T-helper 22 cell (primary cell): ENCODE data around the gene ZNF343.
"Not testable (repeated sequence)": the region's sequence is repeated elsewhere in the genome, so short reads cannot be mapped to it uniquely, and the experiment has no call there.

Source experiments
- DNase-seq: peaks from one replicate; pipeline ENCODE4 v3.0.0-alpha.2; 2020; ENCODE audit warnings: low read depth

The ZNF343 gene

DNA sequence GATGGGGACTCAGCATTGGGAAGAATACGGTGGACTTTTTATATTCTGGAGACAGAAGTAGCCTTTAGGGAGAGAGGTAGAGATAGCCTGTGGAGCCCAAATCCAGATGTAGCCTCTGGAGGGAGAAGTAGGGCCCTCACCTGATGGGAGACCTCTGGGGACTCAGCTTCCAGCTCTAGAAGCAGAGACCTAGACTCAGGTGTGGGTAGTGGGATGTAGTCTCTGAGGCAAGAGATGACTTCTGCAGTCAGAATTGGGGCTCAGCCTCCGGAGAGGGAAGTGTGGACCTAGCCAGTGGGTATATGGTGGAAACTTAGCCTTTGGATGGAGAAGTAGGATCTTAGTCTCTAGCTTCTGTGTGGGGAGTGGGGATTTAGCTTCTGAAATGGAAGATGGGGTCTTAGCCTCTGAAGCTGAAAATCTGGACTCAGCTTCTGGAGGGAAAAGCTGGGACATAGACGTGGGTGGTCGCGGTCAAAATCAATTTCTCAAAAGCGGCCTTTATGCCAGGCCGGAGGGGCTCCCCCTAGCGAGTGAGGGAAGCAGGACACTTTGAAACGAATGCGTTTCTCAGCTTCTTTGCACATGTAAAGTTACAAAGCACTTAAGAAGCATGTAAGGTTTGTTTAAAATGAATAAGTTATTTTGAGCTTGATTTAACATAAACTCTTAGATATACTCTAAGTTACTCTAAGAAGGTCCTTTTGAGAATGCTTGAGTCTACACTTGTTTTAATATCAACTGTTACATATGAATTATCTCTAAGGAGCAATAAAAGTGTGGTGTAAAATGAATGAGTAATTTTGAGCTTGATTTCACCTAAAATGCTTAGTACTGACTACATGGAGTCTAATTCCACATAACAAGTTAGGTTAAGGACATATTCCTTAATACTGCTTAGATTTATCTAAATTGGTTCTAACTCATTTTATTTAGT is 12.9 kb upstream of the ZNF343 start:
- no peak for DNase-seq

DNA sequence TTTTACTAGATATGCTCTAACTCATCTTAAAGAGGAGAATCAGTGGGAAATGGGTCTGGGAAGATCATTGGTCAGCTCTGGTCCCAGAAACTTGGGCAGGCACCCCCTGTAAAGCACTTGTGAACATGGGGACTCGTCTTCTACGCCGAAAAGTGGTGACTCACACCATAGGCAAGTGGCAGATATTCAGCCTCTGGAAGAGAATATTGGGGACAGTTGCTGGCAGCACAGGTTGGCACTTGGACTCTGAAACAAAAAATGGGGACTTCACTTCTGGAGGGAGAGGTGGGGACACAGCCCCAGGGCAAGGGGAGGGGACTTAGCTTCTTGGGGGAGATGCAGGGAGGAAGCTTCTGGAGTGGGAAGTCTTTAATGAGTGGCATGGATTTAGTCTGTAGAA is 11.9 kb upstream of the ZNF343 start:
- DNase-seq = no peak

DNA sequence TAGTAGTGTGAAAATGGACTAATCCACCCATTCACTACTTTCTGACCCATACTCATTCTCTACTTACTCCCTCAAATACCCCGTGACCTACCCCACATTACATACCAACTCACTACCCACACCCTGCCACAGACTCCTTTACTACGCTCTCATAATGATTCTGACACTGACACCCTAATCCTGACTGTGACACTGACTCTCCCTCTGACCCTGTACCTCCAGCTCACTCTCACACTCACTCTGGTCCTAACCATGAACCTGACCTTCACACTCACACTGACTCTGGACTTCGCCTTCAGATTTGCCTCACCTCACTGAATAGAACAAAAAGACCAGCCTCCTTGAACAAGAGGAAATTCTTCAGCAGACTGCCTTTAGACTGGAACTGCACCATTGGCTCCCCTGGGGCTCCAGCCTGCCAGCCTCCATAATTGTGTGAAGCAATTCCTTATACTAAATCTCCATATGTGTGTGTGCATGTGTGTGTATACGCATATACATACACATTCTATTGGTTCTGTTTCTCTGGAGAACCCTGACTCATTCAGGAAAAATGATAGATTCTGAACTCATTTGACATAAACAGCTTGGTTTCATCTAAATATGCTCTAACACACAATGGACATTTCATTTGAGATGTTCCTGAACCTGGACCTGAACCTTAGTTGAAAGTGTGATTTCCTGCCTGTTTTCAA is 10.5 kb upstream of the ZNF343 start:
- no peak for DNase-seq

DNA sequence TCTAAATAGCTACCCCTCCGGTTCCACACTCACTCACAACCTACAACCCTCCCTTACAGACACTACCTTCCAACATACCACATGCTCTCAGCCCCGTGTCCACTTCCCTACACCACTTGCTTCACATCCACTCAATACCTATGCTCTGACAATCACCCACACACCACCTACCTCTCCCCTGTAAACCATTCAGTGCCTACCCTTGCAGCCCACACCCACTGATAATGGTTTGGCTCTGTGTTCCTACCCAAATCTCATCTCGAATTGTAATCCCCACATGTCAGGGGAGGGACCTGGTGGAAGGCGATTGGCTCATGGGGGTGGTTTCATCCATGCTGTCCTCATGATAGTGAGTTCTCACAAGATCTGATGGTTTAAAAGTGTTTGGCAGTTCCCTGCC is 9.8 kb upstream of the ZNF343 start:
- DNase-seq = no peak

DNA sequence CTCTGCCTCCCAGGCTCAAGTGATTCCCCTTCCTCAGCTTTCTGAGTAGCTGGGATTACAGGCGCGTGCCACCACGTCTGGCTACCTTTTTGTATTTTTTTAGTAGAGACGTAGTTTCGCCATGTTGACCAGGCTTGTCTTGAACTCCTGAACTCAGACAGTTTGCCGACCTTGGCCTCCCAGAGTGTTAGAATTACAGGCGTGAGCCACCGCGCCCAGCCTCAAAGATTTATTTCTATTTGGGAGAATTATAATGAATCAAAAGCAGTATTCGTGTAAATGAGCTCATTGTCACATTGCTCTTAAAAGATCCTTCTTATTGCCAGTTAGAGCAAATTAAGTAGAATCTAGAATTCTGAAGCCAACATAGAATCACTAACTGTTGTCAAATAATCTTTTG is 9.4 kb upstream of the ZNF343 start:
- DNase-seq = no peak

DNA sequence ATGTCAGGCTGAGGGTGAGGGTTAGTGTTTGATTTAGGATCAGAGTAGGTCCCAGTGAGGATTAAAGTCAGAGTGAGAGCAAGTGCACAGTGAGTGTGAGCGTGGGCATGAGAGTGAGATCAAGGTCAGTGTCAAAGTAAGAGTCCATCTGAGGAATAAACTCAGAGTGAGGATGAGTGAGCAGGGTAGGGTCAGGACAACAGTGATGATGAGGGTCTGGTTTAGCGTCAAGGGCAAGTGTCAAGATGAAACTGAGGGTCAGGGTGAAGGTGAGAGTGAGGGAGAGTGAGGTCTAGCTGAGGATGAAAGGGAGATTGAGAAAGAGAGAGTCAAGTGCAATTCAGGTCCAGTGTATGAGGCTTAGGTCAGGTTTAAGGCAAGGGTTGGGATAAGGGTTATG is 7.7 kb upstream of the ZNF343 start:
- DNase-seq = no peak

DNA sequence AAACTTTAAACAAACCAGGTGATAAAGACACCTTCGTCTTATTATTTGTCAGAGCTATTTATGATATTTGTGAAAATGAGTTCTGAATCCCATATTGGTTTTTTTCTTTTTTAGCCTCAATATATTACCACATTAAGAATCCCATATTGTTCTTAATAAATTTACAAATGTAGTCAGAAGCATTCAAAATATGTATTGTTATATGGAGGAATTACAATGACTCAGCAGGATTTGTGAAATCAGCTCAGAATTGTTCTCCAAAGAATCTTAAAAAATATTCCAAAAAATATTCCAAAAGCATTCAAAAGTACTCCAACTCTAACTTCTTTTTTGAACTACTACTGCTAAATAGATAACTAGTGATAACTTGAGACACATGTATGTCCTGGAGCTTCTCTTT is 6.5 kb upstream of the ZNF343 start:
- DNase-seq = no peak

DNA sequence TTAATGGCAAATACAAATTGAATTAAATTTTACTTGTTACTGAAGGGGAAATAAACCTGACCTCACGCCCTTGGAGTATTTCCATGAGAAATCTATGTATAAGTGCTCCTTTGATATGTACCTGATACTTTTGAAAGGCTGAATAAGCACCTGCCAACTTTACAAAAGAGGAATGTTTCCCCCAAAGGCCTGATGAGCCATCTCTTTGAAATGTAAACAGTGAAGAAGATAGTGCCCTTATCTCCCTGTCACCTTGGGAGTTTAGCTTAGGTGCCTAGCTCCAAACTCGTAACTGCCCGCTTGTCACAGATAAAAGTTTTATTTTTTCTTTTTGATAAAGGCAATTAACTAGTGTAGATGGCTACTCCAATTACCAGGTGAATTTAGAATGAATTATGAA is 1.1 kb upstream of the ZNF343 start:
- no peak for DNase-seq

DNA sequence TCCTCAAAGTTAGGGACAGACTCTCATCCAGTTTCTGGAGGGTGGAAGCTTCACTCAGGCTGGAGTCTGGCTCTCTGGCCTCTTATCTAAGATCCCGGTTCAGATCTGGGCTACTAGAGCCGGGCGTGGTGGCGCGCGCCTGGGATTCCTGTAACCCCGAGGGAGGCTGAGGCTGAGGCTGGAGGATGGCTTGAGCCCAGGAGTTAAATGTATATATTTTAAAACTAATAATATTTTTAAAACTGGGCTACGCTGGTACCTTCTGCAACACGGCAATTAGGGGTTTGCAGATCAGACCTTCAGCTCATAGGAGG is 710 bp upstream of the ZNF343 start:
- no peak for DNase-seq

DNA sequence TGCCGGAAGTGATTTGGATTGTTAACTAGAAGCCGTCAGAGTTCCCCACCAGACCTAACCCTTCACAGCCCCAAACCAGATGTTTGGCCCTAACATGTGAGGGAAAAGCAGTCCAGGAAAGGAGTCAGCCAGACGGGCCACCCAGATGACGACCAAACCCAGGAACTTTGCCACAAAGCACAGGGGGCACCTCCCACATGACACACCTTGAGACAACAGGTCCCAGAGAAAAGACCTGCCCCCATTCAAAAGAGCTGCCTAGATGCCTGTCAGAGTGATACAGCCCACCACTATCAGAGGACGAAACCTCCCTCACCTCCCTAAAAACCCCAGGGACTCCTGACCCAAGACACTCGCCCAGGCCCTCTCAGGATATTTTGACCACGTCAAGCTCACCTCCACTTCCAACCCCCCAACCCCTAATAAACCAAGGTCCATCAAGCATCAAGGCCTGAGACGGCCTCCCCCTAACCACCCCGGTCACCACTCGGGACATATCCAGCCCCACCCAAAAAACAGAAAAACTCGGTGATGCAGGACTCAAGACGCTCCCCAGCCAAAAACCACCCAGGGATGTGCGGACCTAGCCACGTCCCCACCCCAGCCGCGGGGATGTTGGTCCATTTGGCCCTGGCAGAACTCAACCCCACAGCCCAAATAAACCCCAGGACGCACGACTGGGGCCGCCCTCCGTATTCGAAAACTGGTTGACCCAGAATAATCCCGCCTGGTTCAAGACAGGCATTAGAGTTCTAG is 662 bp downstream of the ZNF343 start:
- DNase-seq = no peak

DNA sequence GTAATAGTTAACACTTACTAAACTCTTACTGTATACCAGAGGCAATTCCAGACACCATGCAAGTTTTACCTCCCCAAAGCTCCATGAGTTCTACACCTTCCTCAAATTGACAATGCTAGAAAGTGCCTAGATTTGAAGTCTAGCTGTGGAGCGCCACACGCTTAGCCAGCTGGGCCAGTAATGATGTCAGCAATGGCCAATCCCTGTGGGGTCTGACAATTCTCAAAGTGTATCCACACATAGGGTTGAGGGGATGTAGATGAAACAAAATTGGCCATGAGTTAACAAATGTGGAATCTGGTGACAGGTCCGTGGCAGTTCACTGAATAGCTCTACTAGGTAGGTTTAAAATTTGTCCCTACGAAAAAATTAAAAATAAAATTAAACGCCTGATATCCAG is 1.3 kb downstream of the ZNF343 start:
- DNase-seq = no peak

DNA sequence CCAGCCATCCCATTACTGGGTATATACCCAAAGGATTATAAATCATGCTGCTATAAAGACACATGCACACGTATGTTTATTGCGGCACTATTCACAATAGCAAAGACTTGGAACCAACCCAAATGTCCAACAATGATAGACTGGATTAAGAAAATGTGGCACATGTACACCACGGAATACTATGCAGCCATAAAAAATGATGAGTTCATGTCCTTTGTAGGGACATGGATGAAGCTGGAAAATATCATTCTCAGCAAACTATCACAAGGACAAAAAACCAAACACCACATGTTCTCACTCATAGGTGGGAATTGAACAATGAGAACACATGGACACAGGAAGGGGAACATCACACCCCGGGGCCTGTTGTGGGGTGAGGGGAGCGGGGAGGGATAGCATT is 2.3 kb downstream of the ZNF343 start:
- DNase-seq = not testable (repeated sequence)

DNA sequence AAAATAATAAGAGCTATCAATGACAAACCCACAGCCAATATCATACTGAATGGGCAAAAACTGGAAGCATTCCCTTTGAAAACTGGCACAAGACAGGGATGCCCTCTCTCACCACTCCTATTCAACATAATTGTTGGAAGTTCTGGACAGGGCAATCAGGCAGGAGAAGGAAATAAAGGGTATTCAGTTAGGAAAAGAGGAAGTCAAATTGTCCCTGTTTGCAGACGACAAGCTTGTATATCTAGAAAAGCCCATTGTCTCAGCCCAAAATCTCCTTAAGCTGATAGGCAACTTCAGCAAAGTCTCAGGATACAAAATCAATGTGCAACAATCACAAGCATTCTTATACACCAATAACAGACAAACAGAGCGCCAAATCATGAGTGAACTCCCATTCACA is 3.9 kb downstream of the ZNF343 start:
- DNase-seq = not testable (repeated sequence)

DNA sequence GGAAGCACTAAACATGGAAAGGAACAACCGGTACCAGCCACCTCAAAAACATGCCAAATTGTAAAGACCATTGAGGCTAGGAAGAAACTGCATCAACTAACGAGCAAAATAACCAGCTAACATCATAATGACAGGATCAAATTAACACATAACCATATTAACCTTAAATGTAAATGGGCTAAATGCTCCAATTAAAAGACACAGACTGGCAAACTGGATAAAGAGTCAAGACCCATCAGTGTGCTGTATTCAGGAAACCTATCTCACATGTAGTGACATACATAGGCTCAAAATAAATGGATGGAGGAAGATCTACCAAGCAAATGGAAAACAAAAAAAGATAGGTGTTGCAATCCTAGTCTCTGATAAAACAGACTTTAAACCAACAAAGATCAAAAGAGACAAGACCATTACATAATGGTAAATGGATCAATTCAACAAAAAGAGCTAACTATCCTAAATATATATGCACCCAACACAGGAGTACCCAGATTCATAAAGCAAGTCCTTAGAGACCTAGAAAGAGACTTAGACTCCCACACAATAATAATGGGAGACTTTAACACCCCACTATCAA is 5.8 kb downstream of the ZNF343 start:
- not testable (repeated sequence) for DNase-seq

DNA sequence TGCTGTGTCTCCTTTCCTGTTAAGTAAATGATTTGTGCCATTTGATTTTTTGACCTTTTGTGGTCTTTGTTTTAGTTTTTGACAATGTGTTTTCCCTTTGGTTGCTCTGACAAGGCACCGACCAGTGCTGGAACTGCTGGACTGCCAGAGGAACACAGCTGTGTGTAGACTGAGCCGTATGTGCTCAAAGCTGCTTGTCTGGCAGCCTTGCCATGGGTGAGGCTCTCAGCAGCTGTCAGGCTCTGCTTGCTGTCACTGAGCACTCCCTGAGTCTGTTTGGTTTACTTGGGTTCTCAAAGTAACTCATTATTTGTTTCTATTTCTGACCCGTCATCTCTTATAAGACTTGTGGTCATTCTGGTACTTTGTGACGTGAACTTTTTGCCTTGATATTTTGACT is 23.1 kb downstream of the ZNF343 start:
- DNase-seq = no peak

DNA sequence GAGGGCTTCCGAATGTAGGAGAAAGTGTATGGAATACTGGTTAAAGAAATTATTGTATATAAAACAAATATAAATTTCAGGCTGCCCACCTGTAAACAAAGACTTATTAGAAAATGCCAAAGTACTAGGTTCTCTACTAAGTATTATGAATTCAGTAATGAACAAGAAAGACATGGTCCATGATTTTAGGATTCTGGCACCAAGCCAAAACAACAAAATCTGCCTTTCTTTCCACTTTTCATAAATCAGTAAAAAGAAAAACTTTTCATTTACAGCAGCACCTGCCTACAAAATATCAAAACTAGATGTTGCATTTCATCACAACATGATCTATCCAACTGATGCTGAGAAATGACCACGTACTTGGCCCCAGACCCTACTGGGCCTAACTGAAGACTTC is 23.6 kb downstream of the ZNF343 start:
- DNase-seq = no peak

DNA sequence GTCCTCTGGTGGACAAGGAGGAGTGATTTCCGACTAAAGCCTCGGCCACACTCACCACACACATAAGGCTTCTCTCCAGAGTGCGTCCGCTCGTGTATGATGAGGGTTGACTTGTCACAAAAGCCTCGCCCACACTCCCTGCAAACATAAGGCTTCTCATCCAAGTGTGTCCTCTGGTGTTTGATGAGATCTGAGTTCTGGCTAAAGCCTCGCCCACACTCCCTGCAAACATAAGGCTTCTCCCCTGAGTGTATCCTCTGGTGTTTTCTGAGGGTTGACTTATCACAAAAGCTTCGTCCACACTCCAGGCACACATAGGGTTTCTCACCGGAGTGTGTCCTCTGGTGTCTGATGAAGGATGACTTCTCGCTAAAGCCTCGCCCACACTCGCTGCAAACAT is 25.2 kb downstream of the ZNF343 start:
- DNase-seq = no peak

DNA sequence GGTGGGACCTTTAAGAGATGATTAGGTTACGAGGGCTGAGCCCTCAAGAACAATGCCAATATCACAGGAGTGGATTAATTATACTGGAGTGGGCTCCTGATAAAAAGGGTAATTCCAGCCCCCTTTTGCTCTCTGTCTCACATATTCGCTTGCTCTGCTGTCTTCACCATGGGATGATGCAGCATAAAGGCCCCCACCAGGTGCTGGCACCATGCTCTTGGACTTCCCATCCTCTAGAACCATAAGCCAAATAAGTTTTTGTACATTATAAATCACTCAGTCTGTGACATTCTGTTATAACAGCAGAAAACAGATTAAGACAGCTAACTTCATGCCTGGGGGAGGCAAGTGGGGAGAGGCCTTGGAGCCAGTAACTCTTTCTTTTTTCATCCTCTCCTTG is 28.3 kb downstream of the ZNF343 start:
- DNase-seq = no peak

DNA sequence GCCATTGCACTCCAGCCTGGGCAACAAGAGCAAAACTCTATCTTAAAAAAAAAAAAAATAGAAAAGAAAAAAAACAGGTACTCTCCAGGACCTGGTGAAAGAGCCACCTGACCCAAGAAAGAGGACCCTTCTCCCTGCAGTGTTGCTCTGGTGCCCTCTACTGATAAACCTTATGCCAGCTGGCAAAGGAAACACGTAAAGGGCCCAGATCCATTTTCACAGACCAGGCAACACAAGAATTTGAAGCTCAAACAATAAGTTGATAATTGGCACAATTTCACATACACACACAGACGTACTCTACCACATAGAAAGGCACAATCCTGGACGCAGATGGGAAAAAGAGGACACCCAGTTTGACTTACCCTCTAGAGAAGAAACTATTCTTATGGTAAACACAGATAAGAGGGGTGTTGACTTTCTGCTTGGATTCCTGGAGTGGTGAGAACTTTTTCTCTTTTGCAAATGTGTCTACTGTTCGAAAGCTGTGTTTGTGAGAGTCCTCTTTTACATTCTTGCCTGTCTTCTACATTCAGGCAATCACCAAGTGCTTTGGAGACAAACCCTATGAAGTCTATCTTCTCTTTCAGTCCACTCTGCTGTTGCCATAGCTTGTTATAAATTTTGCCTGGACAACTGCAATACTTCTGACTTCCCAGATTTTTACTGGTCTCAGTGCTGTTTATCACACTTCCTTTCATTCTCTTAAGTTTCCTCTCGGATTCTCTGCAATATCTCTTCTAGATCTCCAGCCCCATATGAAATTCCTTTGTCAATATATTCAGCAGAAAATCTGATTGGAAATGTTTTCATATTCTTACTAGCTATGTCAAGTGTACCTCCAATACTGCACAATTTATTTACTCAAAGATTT is 31.7 kb downstream of the ZNF343 start:
- no peak for DNase-seq

DNA sequence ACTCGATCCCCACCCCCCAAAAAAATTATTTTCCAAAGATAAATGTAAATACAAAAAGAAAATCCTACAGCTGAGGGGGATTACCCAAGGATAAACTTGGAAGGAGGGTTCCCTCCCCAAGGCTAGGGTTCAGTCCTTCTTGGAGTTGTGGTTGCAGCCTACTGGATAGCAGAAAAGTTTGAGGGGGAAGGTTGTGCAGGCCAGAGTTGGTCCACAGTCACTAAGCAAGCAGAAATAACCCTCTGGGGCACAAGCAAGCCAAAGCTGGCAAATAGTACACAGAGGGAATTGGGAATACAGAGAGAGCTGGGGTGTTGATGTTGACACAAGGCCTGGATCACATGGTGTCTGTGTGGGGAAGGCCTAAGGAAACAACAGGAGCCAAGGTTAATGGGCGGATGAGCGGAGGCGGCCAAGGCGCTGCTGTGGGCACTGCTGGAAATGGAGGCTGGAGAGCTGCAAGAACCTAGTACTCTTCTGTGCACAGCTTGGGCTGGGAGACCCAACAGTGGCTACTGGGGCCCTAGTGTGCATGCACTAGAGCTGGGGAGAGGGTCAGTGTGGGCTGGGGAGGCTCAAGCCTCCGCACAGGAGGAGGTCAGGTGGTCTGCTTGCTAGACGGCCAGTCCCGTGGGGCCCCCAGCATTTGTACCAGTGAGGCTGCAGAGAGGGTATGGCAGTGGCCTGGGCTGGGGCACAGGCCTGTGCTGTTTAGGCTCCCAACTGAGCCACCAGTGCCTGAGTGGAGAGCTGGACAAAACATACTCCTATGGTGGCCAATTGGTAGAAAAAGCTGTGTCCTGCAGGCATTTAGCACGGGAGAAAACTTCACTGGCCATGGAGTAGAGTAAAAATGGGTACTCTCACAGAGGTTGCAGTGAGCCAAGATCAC is 32.6 kb downstream of the ZNF343 start:
- DNase-seq = no peak

DNA sequence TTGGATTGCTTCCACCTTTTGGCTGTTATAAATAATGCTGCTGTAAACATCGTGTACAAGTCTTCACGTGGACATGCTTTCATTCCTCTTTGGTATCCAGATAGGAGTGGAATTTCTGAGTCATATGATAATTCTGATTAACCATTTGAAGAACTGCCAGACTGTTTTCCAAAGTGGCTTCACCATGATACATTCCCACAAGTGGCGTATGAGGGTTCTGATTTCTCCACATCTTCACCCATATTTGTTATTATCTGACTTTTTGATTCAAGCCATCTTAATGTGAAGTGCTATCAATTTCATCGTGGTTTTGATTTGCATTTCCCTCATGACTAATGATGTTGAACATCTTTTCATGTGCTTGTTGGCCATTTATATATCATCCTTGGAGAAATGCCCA is 35.2 kb downstream of the ZNF343 start:
- no peak for DNase-seq
